ENCODE measurements around the gene C16orf96.

C16orf96 gene

GRCh38 chr16:4523686-4524085, 32.5 kb upstream of the C16orf96 start:
- no peak overlapping the region for H3K27ac ChIP-seq
- no peak overlapping the region for H3K4me3 ChIP-seq

DNA sequence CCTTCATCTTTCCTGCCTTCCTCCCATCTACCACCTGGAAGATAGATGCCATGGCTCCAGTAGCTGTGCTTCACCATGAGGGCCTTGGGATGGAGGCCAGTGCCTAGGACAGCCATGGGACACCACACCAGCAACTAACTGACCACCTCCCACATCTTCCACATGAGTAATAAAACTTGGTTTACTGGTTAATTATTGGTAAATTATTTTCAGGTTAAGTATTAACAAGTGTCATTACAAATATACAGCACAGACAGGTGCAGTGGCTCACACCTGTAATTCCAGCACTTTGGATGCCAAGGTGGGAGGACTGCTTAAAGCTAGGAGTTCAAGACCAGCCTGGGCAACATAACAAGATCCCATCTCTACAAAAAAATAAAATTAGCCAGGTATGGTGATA, 31.6 kb upstream of the C16orf96 start:
- Histone ChIP-seq H3K4me3 (no peak overlapping the region), H3K27ac (no peak overlapping the region)

- H3K27ac ChIP-seq: no peak overlapping the region
- H3K4me3 ChIP-seq: no peak overlapping the region
Measured at GRCh38 chr16:4525069-4525468, 31.1 kb upstream of the C16orf96 start.

DNA sequence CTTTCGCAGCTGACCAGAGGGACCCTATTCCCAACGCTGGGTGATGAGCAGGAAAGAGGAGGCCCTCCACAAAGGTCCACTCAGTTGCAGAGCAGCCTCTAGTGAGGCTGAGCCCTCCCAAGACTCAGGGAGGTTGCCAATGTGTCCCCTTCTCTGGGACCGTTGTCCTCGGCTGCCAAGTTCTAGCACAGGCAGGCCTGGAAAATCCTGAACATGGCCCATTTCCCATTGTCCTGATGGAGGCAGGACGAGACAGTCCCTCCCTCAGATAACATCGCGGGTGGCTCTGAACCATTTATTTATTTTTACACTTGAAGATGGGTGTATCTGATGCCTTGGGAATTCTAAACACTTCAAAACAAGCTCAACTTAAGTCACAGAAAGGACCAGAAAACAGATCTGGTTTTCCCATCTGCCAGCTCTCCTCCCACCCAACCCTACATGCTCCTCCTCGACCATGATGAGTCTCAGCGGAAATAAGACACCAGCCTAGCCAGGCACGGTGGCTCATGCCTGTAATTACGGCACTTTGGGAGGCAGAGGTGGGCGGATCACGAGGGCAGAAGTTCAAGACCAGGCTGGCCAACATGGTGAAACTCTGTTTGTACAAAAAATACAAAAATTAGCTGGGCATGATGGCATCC, 30.4 kb upstream of the C16orf96 start:
- Histone ChIP-seq H3K27ac (no peak overlapping the region), H3K4me3 (no peak overlapping the region)

DNA sequence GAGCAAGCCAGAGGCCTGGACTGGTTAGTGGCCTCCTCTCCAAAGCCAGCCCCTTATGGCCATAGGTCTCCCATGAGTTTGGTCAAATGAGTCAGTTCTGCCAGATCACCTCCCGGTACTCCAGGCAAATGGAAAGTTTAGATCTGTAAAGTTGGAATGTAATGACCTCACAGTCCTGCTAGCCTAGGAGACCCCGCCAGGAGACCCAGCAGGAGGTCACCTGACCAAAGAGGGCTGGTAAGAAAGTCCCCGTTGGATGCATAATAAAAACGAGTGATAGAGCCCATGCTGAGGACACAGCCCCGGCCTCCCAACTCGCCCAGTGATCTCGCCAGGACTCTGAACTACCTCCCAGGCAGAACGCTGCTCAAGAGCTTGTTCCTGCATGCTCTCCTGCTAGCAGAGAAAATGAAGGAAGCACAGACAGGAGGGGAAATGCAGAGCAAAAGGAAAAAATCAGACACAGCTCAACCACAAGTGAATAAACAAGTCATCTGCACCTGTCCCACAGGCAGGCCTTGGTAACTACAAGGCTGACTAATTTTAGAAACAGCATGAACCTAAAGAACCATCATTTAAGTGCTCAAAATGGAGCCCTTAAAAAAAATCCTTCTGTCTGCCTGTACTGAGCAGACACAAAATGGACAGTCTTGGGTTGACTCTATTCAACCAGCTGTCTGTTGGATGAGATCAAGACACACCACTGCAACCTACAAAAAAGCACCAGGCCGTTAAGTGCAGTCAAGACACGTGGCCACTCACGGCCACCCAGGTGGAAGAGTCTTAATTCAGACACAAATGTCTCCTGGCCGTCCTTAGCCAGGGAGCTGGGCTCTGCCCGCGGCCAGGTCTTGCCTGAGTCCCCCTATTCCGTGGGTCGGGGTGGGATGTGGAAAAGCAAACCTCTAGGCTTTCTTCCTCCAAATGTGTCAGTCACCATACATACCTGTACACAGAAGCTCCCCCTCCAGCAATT, 26.8 kb upstream of the C16orf96 start:
- Histone ChIP-seq H3K27ac (peak overlapping the region in 11 of 21 experiments; percentile 5 to 70 (median 39)), H3K4me3 (no peak overlapping the region)

DNA sequence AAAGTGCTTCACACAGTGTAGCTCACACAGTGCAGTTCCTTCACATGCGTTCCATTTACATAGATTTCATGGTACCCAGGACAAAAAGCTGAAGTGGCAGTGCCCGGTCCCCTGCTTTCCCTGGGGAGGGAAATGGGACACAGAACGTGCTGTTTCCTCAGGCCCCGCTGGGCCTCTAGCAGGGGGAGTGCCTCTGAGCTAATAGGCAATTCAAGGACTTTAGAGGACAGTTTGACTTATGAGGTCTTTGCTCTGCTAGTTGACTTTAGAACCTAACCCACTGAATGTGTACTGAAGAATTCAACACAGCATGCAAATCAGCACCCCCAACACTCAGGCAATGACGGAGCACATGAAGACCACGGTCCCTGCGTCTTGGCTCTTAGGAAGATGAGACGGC, 24.3 kb upstream of the C16orf96 start:
- Histone ChIP-seq H3K27ac (no peak overlapping the region), H3K4me3 (no peak overlapping the region)

DNA sequence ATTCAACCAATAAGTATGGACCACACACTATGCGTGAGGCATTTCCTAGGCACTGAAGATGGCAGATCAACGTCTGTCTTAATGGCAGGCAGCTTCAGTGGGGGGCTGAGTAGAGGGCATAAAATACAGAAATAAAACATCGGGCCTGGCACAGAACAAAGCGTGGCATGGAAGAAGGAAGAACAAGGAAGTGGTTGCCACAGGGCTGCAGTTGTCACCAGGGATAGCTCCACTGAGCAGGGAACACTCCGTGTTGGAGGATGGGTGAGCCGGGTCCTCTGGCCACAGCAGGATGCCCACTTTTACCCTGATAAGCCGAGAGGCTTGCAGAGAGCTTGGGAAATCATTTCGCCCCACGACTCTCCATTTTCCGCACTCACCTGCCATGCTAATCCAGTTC, 23.9 kb upstream of the C16orf96 start:
- no peak overlapping the region for H3K4me3 ChIP-seq
- no peak overlapping the region for H3K27ac ChIP-seq

- Histone ChIP-seq H3K4me3 (no peak overlapping the region), H3K27ac (peak overlapping the region in 1 of 21 experiments; percentile 39)
Measured at GRCh38 chr16:4533490-4533889, 22.6 kb upstream of the C16orf96 start.

GRCh38 chr16:4534151-4534790, 21.9 kb upstream of the C16orf96 start:
- Histone ChIP-seq H3K4me3 (no peak overlapping the region), H3K27ac (peak overlapping the region in 1 of 21 experiments; percentile 39)

DNA sequence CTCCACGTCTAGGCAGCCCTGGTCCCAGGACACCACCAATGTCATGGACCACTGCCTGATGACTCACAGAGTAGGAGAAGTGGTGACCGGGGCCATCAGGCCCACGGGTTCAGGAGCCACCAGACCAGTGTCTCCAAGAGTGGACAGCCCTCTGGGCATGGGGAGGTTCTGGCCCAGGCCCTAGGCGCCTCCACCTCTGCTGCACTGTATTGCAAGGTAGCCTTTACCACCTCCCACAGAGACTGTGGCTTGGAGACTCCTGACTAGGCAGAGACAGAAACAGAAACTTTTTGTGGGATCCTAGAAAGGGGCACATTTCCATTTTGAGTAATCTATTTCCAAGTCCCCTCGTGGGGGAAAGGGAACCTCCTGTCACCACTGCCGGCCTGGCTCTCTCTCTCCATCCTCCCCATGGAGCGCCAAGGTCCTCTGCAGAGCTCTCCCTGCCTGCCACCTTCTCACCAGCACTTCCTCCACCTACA, 20.5 kb upstream of the C16orf96 start:
- Histone ChIP-seq H3K27ac (peak overlapping the region in 3 of 21 experiments; percentile 4 to 38 (median 33)), H3K4me3 (no peak overlapping the region)

- Histone ChIP-seq H3K4me3 (peak overlapping the region in 2 of 7 experiments; percentile 76 to 86), H3K27ac (peak overlapping the region in 4 of 21 experiments; percentile 33 to 98 (median 69))
Measured at GRCh38 chr16:4536391-4537106, 19.6 kb upstream of the C16orf96 start.

DNA sequence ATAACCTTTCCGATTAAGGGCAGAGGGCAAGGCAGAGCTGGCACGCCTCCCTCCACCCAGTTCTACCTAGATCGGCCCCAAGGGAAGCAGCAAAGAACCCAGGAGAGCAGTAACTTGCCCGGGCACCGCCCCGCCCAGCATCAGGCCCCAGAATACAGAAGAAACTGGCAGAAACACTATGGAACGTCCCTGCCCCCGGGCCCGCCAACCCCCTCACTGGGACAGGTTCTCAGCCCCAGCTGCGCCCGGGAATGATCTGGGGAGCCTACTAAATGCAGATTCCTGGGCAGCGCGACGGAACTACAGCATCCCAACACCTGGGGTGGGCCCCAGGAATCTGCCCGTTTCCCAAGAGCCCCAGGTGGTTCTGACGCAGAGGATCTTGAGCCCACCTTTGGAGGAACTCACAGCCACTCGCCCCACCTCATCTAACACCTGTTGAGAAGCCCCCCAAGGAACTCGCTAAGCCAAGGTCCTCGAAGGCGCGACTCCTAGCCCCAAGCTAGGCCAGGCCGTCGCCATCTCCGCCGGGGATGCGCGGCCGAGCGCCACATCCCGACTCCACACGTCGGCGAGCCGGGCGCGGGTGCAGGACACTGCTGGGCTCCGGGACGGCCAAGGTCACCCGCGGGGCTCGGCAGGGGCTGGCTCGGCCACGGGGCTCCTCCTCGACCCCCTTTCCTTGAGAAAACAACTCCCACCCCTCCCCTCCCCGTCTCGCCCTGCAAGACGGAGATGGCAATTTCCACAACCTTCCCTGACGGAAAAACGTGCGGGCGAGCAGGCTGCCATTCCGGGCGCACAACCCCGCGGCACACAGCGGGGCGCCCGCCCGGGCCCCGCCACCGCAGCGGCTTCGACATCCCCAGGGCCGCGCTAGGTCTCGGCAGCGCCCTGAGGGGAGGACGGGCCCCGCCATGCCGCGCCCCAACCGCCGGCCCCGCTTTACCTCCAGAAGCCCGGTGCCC, 18.5 kb upstream of the C16orf96 start:
- Histone ChIP-seq H3K4me3 (peak overlapping the region; percentile 56 to 86 (median 72)), H3K27ac (peak overlapping the region; percentile 35 to 98 (median 86))

- H3K27ac ChIP-seq: peak within 1 kb of the TSS; percentile 35 to 98 (median 86)
- peak within 1 kb of the TSS; percentile 56 to 86 (median 72) for H3K4me3 ChIP-seq
Measured at GRCh38 chr16:4538350-4539235, 17.5 kb upstream of the C16orf96 start, which contains the start of gene CDIP1. Gene CDIP1 (minus strand): TSS chr16:4538773. CDS start chr16:4514130, 24,643 bp downstream.

DNA sequence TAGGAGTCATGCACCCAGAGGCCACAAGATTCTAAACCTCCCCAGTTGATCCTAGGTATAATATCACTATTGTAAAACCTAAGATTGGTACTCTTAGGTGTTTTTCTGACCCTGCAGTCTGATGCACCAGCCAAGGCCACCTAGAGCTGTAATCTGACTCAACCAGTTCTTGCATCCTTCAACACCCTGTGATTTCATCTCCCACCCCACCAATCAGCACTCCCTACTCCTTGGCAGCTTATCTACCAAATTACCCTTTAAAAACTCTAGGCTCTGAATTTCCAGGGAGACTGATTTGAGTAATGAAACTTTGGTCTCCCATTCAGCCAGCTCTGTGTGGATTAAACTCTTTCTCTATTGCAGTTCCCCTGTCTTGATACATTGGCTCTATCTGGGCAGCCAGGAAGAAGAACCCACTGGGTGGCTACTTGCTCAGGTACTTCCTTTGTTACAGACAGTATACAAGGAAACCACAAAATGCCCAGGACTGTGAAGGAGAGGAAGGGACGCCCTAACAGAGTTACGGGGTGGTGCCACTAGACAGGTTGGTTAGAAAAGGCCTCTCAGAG, 16.3 kb upstream of the C16orf96 start:
- peak overlapping the region in 1 of 21 experiments; percentile 93 for H3K27ac ChIP-seq
- H3K4me3 ChIP-seq: no peak overlapping the region

DNA sequence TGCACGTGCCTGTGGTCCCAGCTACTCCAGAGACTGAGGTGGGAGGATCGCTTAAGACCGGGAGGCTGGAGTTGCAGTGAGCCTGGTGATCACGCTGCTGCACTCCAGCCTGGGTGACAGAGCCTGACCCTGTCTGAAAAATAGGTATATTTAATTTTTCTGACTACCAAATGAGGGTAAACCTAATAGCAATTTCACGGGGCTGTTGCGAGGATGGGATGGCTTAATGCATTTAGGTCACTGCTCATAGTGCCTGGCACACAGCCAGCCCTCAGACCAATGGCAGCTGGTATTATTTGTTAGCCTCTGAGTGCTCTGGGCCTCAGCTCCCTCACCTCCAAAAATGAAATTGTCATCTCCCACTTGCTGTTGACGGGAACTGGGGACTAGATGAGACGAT, 11.7 kb upstream of the C16orf96 start:
- H3K27ac ChIP-seq: no peak overlapping the region
- H3K4me3 ChIP-seq: no peak overlapping the region

GRCh38 chr16:4548124-4548523, 8.0 kb upstream of the C16orf96 start:
- H3K27ac ChIP-seq: no peak overlapping the region
- no peak overlapping the region for H3K4me3 ChIP-seq

- Histone ChIP-seq H3K4me3 (no peak overlapping the region), H3K27ac (no peak overlapping the region)
Measured at GRCh38 chr16:4550591-4550990, 5.5 kb upstream of the C16orf96 start.

Data from skin epidermis (tissue), 12 donors.